GM13976 (cell line): ENCODE measurements around the gene ZSCAN1.

Source experiments
- DNase-seq: peaks from one replicate; pipeline ENCODE4 v3.0.0; 2012; ENCODE audit warnings: low spot score
- CTCF ChIP-seq: IDR thresholded peaks from 2 replicates; pipeline ENCODE4 v1.5.1; 2012; ENCODE audit warnings: borderline replicate concordance, mild to moderate bottlenecking; ENCODE audit not compliant: insufficient read depth; ENCODE audit errors: extremely low read depth, missing control alignments, control extremely low read depth
- in situ Hi-C: fragments of 300-500 bp; cut with MboI; formaldehyde crosslinking; loops from one replicate; pipeline ENCODE4 v1.12.0; 2022; ENCODE audit warnings: low sequenced_read_pairs, mixed read lengths, inconsistent platforms; ENCODE audit not compliant: unreplicated experiment

The ZSCAN1 gene

GRCh38 chr19:58067240-58067912 lies 33.6 kb downstream of the ZSCAN1 start:
- no peak for TF ChIP-seq CTCF
- DNase-seq, result no peak
- in situ Hi-C loops, result no loop called here

GRCh38 chr19:58079792-58080191 lies 46.0 kb downstream of the ZSCAN1 start:
- in situ Hi-C loops, result no loop called here
- TF ChIP-seq CTCF, result no peak
- no peak for DNase-seq

GRCh38 chr19:58083021-58083420 lies 49.2 kb downstream of the ZSCAN1 start:
- no peak for DNase-seq
- TF ChIP-seq CTCF, result no peak

GRCh38 chr19:58084596-58085347 lies 50.9 kb downstream of the ZSCAN1 start:
- no peak for TF ChIP-seq CTCF
- in situ Hi-C loops, result no loop called here
- no peak for DNase-seq

More at GRCh38 chr19:58083021-58083420, 49.2 kb downstream of the ZSCAN1 start:
- in situ Hi-C loops, result no loop called here

GRCh38 chr19:58085348-58085875 lies 51.6 kb downstream of the ZSCAN1 start:
- in situ Hi-C loops, result no loop called here
- no peak for DNase-seq
- TF ChIP-seq CTCF, result no peak

GRCh38 chr19:58086825-58087710 lies 53.2 kb downstream of the ZSCAN1 start:
- in situ Hi-C loops, result no loop called here
- TF ChIP-seq CTCF, result no peak
- no peak for DNase-seq
